ENCODE measurements around the gene MAML2. TPM values are rescaled to one million over a fixed set of nuclear protein-coding genes. Genes with fewer than 3 reads are reported as not detected.

Gene MAML2
- total RNA-seq (2021), result 17.7 and 28.3 TPM in 2 replicates
- Bru-seq, nascent RNA, result percentile 93 among the genes with signal in this experiment
- percentile 96 among the genes with signal in this experiment for BruChase-seq, experiment 1, labeled RNA remaining after a 2-hour chase
- BruChase-seq, experiment 2, labeled RNA remaining after a 6-hour chase, result percentile 75 among the genes with signal in this experiment
- long read RNA-seq, full-length matches to known transcripts, result 6 of 11 reads
- long read RNA-seq, partial matches to known transcripts, result 2 of 11 reads
- long read RNA-seq, other reads (novel, unspliced or antisense), result 3 of 11 reads

DNA sequence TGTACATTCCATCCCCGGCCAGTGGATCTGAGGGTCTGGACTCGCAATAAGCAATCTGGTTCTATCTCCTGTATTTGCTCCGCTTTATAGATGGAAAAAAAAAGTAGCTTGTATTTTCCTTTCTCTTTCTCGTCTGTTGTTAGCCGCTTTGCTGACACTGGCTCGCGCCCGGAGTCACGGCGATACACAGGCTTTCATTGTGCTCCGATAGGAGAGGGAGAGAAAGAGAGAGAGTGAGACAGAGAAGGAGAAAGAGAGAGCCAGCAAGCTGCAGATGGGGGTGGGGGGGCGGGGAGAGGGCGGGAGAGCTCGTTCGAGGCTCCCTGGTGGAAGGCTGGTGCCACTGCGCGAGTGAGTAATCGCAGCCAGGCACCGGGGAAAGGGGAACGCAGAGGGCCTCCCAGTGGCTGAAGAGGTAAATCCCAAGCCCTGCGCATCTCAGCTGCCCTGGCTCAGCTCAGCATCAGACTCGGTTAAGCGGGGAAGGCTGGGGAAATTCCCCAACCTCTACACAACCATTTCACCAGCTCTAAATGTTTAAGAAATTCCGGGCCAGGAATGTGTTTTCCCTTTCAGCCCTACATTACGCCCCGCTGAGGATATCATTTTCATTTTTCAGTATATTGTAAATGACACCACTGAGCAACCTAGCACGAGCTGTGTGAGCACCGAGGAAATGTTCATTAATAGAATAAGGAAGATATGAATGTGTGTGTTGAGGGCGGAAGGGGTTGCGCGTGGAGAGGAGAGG is at the start of gene MAML2:
TSS of gene MAML2 (minus strand) at position 235 of the 751 bp plus-strand sequence. CDS start 1,300 bp downstream, outside the sequence.
- peak; percentile 89 for DNase-seq
- H3K4me1 ChIP-seq (replicated peaks; ENCODE audit: insufficient read depth), result peaks cover 35% of the 10 kb centered on the region
- no peaks in the 10 kb centered on the region for H3K9me2 ChIP-seq (ENCODE audit: insufficient read depth)
- H3K27ac ChIP-seq, result peak within 1 kb of the TSS; percentile 70
- intact Hi-C loops (cut with micrococcal nuclease; ENCODE audit: unreplicated experiment), result loop anchor here (1.0 to 5.0 kb wide), 10 partner anchors 29 to 507 kb away; partner anchors contain the start of genes CCDC82 and MTMR2
- H3K4me2 ChIP-seq, result peak within 1 kb of the TSS; percentile 90
- H3K36me3 ChIP-seq (ENCODE audit: low read depth), result peaks cover 5% of the 10 kb centered on the region; the same call in 1 of the 2 replicates
- TF ChIP-seq EZH2 (IDR thresholded peaks at IDR 0.05; ENCODE audit: low read depth), result no peak
- TF ChIP-seq, protein P1, sequence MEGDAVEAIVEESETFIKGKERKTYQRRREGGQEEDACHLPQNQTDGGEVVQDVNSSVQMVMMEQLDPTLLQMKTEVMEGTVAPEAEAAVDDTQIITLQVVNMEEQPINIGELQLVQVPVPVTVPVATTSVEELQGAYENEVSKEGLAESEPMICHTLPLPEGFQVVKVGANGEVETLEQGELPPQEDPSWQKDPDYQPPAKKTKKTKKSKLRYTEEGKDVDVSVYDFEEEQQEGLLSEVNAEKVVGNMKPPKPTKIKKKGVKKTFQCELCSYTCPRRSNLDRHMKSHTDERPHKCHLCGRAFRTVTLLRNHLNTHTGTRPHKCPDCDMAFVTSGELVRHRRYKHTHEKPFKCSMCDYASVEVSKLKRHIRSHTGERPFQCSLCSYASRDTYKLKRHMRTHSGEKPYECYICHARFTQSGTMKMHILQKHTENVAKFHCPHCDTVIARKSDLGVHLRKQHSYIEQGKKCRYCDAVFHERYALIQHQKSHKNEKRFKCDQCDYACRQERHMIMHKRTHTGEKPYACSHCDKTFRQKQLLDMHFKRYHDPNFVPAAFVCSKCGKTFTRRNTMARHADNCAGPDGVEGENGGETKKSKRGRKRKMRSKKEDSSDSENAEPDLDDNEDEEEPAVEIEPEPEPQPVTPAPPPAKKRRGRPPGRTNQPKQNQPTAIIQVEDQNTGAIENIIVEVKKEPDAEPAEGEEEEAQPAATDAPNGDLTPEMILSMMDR (conservative IDR thresholded peaks at IDR 0.05), result peak; percentile 83
- H3F3A ChIP-seq (ENCODE audit: insufficient read depth, low read depth), result peaks cover 10% of the 10 kb centered on the region; the same call in 1 of the 2 replicates
- H3K4me3 ChIP-seq, result peak within 1 kb of the TSS; percentile 78
- H3K9me3 ChIP-seq (ENCODE audit: insufficient read depth, low read depth), result no peaks in the 10 kb centered on the region
- ChIA-PET CTCF (interaction anchor here (0.6 to 3.2 kb wide), 18 partner anchors 18 to 1596 kb away, joined by 3 to 17 read pairs (median 4); partner anchors contain the start of genes CCDC82 and JRKL), POLR2A (ENCODE audit: unreplicated experiment) (interaction anchor here (0.5 to 2.3 kb wide), 14 partner anchors 37 to 334 kb away, joined by 3 to 26 read pairs (median 6); partner anchors contain the start of genes CCDC82 and JRKL)
- no TSS peak for BruUV-seq (replicated peaks)
- no peaks in the 10 kb centered on the region for H3K27me3 ChIP-seq (ENCODE audit: insufficient read depth, low read depth)
- peaks cover 49% of the 10 kb centered on the region for H3K79me2 ChIP-seq (ENCODE audit: low read depth)
- no peaks in the 10 kb centered on the region for H4K20me1 ChIP-seq (ENCODE audit: insufficient read depth)
- peak within 1 kb of the TSS; percentile 84 for H2AFZ ChIP-seq

DNA sequence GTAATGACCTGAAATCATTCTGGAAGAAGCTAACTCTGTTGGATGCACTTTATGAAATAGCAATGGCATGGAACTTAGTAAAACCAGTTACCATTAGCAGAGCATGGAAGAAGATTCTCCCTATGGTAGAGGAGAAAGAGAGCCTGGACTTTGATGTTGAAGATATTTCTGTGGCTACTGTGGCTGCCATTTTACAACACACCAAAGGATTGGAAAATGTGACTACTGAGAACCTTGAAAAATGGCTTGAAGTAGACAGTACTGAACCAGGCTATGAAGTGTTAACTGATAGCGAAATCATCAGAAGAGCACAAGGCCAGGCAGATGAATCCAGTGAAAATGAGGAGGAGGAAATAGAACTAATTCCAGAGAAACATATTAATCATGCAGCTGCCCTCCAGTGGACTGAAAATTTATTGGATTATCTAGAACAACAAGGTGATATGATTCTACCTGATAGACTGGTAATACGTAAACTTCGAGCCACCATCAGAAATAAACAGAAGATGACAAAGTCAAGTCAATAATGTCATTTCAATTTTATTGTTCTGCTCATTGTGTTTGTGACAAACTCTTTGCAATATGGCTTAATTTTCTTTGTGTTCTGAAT is 48.8 kb upstream of the MAML2 start:
- CTCF ChIA-PET, result no interaction called here
- Histone ChIP-seq H2AFZ (no peak overlapping the region), H3K4me2 (no peak overlapping the region), H3K27me3 (ENCODE audit: insufficient read depth, low read depth) (no peaks in the 10 kb centered on the region), H3K4me3 (peak overlapping the region; percentile 16; the same call in 1 of the 2 replicates), H3K9me3 (ENCODE audit: insufficient read depth, low read depth) (peaks cover 23% of the 10 kb centered on the region), H4K20me1 (ENCODE audit: insufficient read depth) (no peaks in the 10 kb centered on the region; the same call in 1 of the 2 replicates), H3F3A (ENCODE audit: insufficient read depth, low read depth) (peaks cover 3% of the 10 kb centered on the region; the same call in 1 of the 2 replicates), H3K27ac (no peak overlapping the region), H3K79me2 (ENCODE audit: low read depth) (peaks cover 45% of the 10 kb centered on the region), H3K36me3 (ENCODE audit: low read depth) (peaks cover 13% of the 10 kb centered on the region), H3K4me1 (replicated peaks; ENCODE audit: insufficient read depth) (peaks cover 27% of the 10 kb centered on the region), H3K9me2 (ENCODE audit: insufficient read depth) (no peaks in the 10 kb centered on the region)
- no TSS peak for BruUV-seq (replicated peaks)
- DNase-seq, result no peak
- TF ChIP-seq, protein P1 (conservative IDR thresholded peaks at IDR 0.05), result no peak
- no peak for TF ChIP-seq EZH2 (IDR thresholded peaks at IDR 0.05; ENCODE audit: low read depth)
- intact Hi-C loops (cut with micrococcal nuclease; ENCODE audit: unreplicated experiment), result loop anchor here (2.0 to 5.0 kb wide), 6 partner anchors 150 to 475 kb away; no protein-coding TSS in a partner anchor
- POLR2A ChIA-PET (ENCODE audit: unreplicated experiment), result no interaction called here

DNA sequence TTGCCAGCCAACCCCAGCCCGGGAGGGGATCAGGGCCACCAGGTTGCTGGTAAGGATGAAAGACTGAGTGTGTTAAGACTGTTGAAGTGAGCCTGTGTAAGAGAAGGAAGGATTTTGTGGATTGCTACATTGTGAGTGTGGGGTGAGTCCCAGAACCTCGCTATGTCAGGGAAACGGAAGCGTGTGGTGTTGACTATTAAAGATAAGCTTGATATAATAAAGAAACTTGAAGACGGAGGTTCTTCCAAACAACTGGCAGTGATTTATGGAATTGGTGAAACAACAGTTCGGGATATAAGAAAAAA is 47.4 kb upstream of the MAML2 start:
- DNase-seq, result no peak
- Histone ChIP-seq H3K9me2 (ENCODE audit: insufficient read depth) (no peaks in the 10 kb centered on the region), H3K27ac (peak overlapping the region; percentile 58), H3K27me3 (ENCODE audit: insufficient read depth, low read depth) (no peaks in the 10 kb centered on the region), H3K4me2 (peak overlapping the region; percentile 94), H3K9me3 (ENCODE audit: insufficient read depth, low read depth) (peaks cover 23% of the 10 kb centered on the region), H3F3A (ENCODE audit: insufficient read depth, low read depth) (peaks cover 3% of the 10 kb centered on the region; the same call in 1 of the 2 replicates), H3K36me3 (ENCODE audit: low read depth) (peaks cover 14% of the 10 kb centered on the region), H3K79me2 (ENCODE audit: low read depth) (peaks cover 46% of the 10 kb centered on the region), H3K4me1 (replicated peaks; ENCODE audit: insufficient read depth) (peaks cover 27% of the 10 kb centered on the region), H3K4me3 (peak overlapping the region; percentile 75), H4K20me1 (ENCODE audit: insufficient read depth) (no peaks in the 10 kb centered on the region; the same call in 1 of the 2 replicates), H2AFZ (peak overlapping the region; percentile 89)
- intact Hi-C loops (cut with micrococcal nuclease; ENCODE audit: unreplicated experiment), result loop anchor here (2.0 to 5.0 kb wide), 6 partner anchors 148 to 473 kb away; no protein-coding TSS in a partner anchor
- TF ChIP-seq, protein P1 (conservative IDR thresholded peaks at IDR 0.05), result no peak
- no peak for TF ChIP-seq EZH2 (IDR thresholded peaks at IDR 0.05; ENCODE audit: low read depth)
- ChIA-PET CTCF (interaction anchor here (1.1 to 1.2 kb wide), 2 partner anchors 47 to 600 kb away, joined by 4 to 6 read pairs; partner anchors contain the start of genes CEP57 and MAML2), POLR2A (ENCODE audit: unreplicated experiment) (interaction anchor here (0.6 to 1.1 kb wide), 5 partner anchors 65 to 208 kb away, joined by 3 to 16 read pairs (median 5); no protein-coding TSS in a partner anchor)
- BruUV-seq (replicated peaks), result TSS peak; percentile 79

Data from PC-9 (cell line).